WTC11 (cell line): ENCODE results near the gene TMPRSS3. TPM values are rescaled to one million over a fixed set of nuclear protein-coding genes. Genes with fewer than 3 reads are reported as not detected.

Experiments
- ATAC-seq: fragments of 200-7000 bp; cut with Tn5 transposase; 2 replicates; pipeline ENCODE4 v1.10.0; 2021; ENCODE audit warnings: mild to moderate bottlenecking, moderate library complexity
- CTCF ChIA-PET: fragments of 300-600 bp; sonication (Branson Sonifier 250); formaldehyde crosslinking; loops from one replicate; lab custom pipeline; 2021; ENCODE audit warnings: antibody characterized with exemption; lab: Charles Lee
- POLR2A ChIA-PET: fragments of 350-600 bp; sonication (Branson Sonifier 250); formaldehyde crosslinking; loops from one replicate; lab custom pipeline; 2021; ENCODE audit warnings: antibody characterized with exemption; lab: Charles Lee
- DNase-seq: peaks from one replicate; pipeline ENCODE4 v3.0.0; 2021; ENCODE audit warnings: low spot score
- H3K27ac Mint-ChIP-seq: 2 replicates; pipeline ENCODE4 v1.8.0; 2021; ENCODE audit warnings: mixed read lengths
- H3K27me3 Mint-ChIP-seq: 2 replicates; pipeline ENCODE4 v1.8.0; 2021; ENCODE audit warnings: low read depth, mild to moderate bottlenecking, moderate library complexity, mixed read lengths
- H3K36me3 Mint-ChIP-seq: 2 replicates; pipeline ENCODE4 v1.8.0; 2021; ENCODE audit warnings: mixed read lengths
- H3K4me1 Mint-ChIP-seq: 2 replicates; pipeline ENCODE4 v1.8.0; 2022; ENCODE audit warnings: mixed read lengths
- H3K4me3 Mint-ChIP-seq: 2 replicates; pipeline ENCODE4 v1.8.0; 2021; ENCODE audit warnings: mild to moderate bottlenecking, moderate library complexity, mixed read lengths
- H3K9me3 Mint-ChIP-seq: 2 replicates; pipeline ENCODE4 v1.8.0; 2021; ENCODE audit warnings: mixed read lengths
- FOXK1 ChIP-seq: sonication (generic); formaldehyde crosslinking; IDR thresholded peaks from 2 replicates; pipeline ENCODE4 v1.8.0; 2022; ENCODE audit warnings: mild to moderate bottlenecking, moderate library complexity, missing genetic modification reagents
- TP53 ChIP-seq: sonication (generic); formaldehyde crosslinking; IDR thresholded peaks from 2 replicates; pipeline ENCODE4 v1.8.1; 2023; ENCODE audit warnings: mild to moderate bottlenecking, missing genetic modification reagents
- ZNF138 ChIP-seq: sonication (generic); formaldehyde crosslinking; conservative IDR thresholded peaks from 2 replicates; pipeline ENCODE4 v1.8.1; 2022; ENCODE audit warnings: mild to moderate bottlenecking, moderate library complexity, missing genetic modification reagents
- ZNF263 ChIP-seq: sonication (generic); formaldehyde crosslinking; IDR thresholded peaks from 2 replicates; pipeline ENCODE4 v1.8.1; 2022; ENCODE audit warnings: low read depth, mild to moderate bottlenecking, moderate library complexity, missing genetic modification reagents
- ZNF423 ChIP-seq: fragments of 250-450 bp; sonication (Bioruptor Pico); IDR thresholded peaks from 2 replicates; pipeline ENCODE4 v2.1.2; 2022; ENCODE audit warnings: mild to moderate bottlenecking, moderate library complexity
- total RNA-seq: library from RNA; stranded (reverse); gene quantifications from 3 replicates; pipeline ENCODE4 v1.2.3, GENCODE V29; 2021
- TF ChIP-seq, protein P1 (sequence below): sonication (generic); formaldehyde crosslinking; IDR thresholded peaks from 2 replicates; pipeline ENCODE4 v1.8.1; 2023; ENCODE audit warnings: mild to moderate bottlenecking, missing genetic modification reagents
- TF ChIP-seq, protein P2 (sequence below): sonication (generic); formaldehyde crosslinking; IDR thresholded peaks from 2 replicates; pipeline ENCODE4 v1.8.1; 2022; ENCODE audit warnings: mild to moderate bottlenecking, moderate library complexity, missing genetic modification reagents
- TF ChIP-seq, protein P3 (sequence below): fragments of 250-450 bp; sonication (Bioruptor Pico); IDR thresholded peaks from 2 replicates; pipeline ENCODE4 v1.9.0; 2021; ENCODE audit warnings: mild to moderate bottlenecking
- TF ChIP-seq, protein P4 (sequence below): sonication (generic); formaldehyde crosslinking; IDR thresholded peaks from 2 replicates; pipeline ENCODE4 v1.8.1; 2022; ENCODE audit warnings: missing genetic modification reagents, borderline replicate concordance
- TF ChIP-seq, protein P5 (sequence below): fragments of 250-450 bp; sonication (Bioruptor Pico); conservative IDR thresholded peaks from 2 replicates; pipeline ENCODE4 v1.9.0; 2021; ENCODE audit warnings: mild to moderate bottlenecking
- TF ChIP-seq, protein P6 (sequence below): sonication (generic); formaldehyde crosslinking; IDR thresholded peaks from 2 replicates; pipeline ENCODE4 v1.8.1; 2022; ENCODE audit warnings: mild to moderate bottlenecking, missing genetic modification reagents, moderate library complexity, borderline replicate concordance
- TF ChIP-seq, protein P7 (sequence below): sonication (generic); formaldehyde crosslinking; IDR thresholded peaks from 2 replicates; pipeline ENCODE4 v1.8.0; 2023; ENCODE audit warnings: missing genetic modification reagents, mild to moderate bottlenecking, borderline replicate concordance
- TF ChIP-seq, protein P8 (sequence below): sonication (generic); formaldehyde crosslinking; IDR thresholded peaks from 2 replicates; pipeline ENCODE4 v1.8.1; 2023; ENCODE audit warnings: mild to moderate bottlenecking, missing genetic modification reagents, borderline replicate concordance
- TF ChIP-seq, protein P9 (sequence below): sonication (generic); formaldehyde crosslinking; conservative IDR thresholded peaks from 2 replicates; pipeline ENCODE4 v1.8.1; 2022; ENCODE audit warnings: mild to moderate bottlenecking, missing genetic modification reagents

Gene TMPRSS3
- total RNA-seq, 1 experiment from 2014 or later: 0.39 TPM

DNA sequence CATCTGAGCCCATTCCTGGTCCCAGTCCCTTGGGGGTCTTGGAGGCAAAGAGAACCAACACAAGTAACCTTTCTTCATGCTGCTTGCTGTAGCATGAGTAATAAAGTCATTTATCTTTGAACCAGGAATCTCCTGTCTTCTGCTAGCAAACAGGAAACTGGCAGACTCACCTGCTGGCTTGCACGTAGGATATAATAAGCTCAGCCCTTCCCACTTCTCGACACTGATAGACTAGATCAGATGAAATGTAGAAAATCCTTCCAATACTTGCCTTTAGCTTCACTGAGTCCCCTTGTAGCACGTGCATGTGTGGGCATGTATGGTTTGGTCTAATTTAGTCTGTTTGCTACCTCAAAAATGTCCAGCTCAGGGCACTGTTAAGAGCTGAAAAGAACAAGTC lies 38.5 kb downstream of the TMPRSS3 start (continued):
- TF ChIP-seq, protein P1, sequence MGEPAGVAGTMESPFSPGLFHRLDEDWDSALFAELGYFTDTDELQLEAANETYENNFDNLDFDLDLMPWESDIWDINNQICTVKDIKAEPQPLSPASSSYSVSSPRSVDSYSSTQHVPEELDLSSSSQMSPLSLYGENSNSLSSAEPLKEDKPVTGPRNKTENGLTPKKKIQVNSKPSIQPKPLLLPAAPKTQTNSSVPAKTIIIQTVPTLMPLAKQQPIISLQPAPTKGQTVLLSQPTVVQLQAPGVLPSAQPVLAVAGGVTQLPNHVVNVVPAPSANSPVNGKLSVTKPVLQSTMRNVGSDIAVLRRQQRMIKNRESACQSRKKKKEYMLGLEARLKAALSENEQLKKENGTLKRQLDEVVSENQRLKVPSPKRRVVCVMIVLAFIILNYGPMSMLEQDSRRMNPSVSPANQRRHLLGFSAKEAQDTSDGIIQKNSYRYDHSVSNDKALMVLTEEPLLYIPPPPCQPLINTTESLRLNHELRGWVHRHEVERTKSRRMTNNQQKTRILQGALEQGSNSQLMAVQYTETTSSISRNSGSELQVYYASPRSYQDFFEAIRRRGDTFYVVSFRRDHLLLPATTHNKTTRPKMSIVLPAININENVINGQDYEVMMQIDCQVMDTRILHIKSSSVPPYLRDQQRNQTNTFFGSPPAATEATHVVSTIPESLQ (CRISPR knock-in tag): no peak
- TF ChIP-seq, protein P2, sequence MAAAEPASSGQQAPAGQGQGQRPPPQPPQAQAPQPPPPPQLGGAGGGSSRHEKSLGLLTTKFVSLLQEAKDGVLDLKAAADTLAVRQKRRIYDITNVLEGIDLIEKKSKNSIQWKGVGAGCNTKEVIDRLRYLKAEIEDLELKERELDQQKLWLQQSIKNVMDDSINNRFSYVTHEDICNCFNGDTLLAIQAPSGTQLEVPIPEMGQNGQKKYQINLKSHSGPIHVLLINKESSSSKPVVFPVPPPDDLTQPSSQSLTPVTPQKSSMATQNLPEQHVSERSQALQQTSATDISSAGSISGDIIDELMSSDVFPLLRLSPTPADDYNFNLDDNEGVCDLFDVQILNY (CRISPR knock-in tag): no peak
- TF ChIP-seq, protein P3, sequence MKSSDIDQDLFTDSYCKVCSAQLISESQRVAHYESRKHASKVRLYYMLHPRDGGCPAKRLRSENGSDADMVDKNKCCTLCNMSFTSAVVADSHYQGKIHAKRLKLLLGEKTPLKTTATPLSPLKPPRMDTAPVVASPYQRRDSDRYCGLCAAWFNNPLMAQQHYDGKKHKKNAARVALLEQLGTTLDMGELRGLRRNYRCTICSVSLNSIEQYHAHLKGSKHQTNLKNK (CRISPR knock-in tag): no peak
- TF ChIP-seq, all 79 proteins: peak for 0

DNA sequence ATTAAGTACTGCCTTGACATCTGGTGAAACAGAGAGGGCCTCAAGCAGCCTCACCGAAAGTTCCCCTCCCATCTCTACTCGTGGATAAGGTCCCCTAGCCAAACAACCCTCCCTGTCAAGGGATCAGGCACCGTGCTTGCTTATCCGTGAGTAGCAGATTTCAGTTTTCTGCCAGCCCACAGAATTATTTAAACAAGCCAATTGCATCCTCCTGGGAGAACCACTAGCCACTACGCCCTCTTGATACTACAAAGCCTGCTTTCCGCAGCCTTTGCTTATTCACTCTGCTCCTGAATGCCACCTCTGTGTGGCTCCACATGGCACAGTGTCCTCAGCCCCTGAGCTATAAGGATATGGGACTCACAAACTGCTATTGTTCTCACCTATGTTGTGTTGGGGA lies 39.2 kb downstream of the TMPRSS3 start:
- Mint-ChIP-seq H3K27ac (no peak overlapping the region), H3K36me3 (peaks cover 12% of the 10 kb centered on the region), H3K9me3 (peaks cover 41% of the 10 kb centered on the region), H3K27me3 (no peaks in the 10 kb centered on the region; the same call in 1 of the 2 replicates), H3K4me3 (no peak overlapping the region), H3K4me1 (no peaks in the 10 kb centered on the region)
- DNase-seq (no peak), ATAC-seq (no peak)
- ChIA-PET CTCF (interaction anchor here (2.0 kb wide), 1 partner anchor 18 kb away, joined by 4 read pairs; no protein-coding TSS in a partner anchor), POLR2A (no interaction called here)
- TF ChIP-seq ZNF263: no peak
- TF ChIP-seq ZNF423 (CRISPR knock-in tag): no peak
- no peak for TF ChIP-seq ZNF138 (CRISPR knock-in tag)

DNA sequence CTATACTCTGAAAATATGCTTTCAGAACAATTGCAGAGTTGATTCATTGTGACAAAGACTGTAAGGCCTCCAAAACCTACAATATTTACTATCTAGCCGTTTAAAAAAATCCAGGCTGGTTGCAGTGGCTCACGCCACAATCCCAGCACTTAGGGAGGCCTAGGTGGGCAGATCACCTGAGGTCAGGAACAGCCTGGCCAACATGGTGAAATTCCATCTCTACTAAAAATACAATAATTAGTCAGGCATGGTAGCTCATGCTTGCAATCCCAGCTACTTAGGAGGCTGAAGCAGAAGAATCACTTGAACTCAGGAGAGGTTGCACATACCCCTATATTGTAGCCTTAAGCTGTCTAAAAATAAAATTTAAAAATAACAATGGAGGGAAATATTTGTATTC lies 39.8 kb downstream of the TMPRSS3 start:
- no peak overlapping the region for H3K27ac Mint-ChIP-seq
- no peaks in the 10 kb centered on the region; the same call in 1 of the 2 replicates for H3K27me3 Mint-ChIP-seq
- CTCF ChIA-PET: no interaction called here
- no peak for TF ChIP-seq TP53 (CRISPR knock-in tag)
- TF ChIP-seq, protein P4, sequence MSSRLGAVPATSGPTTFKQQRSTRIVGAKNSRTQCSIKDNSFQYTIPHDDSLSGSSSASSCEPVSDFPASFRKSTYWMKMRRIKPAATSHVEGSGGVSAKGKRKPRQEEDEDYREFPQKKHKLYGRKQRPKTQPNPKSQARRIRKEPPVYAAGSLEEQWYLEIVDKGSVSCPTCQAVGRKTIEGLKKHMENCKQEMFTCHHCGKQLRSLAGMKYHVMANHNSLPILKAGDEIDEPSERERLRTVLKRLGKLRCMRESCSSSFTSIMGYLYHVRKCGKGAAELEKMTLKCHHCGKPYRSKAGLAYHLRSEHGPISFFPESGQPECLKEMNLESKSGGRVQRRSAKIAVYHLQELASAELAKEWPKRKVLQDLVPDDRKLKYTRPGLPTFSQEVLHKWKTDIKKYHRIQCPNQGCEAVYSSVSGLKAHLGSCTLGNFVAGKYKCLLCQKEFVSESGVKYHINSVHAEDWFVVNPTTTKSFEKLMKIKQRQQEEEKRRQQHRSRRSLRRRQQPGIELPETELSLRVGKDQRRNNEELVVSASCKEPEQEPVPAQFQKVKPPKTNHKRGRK (CRISPR knock-in tag): no peak
- TF ChIP-seq, protein P5, sequence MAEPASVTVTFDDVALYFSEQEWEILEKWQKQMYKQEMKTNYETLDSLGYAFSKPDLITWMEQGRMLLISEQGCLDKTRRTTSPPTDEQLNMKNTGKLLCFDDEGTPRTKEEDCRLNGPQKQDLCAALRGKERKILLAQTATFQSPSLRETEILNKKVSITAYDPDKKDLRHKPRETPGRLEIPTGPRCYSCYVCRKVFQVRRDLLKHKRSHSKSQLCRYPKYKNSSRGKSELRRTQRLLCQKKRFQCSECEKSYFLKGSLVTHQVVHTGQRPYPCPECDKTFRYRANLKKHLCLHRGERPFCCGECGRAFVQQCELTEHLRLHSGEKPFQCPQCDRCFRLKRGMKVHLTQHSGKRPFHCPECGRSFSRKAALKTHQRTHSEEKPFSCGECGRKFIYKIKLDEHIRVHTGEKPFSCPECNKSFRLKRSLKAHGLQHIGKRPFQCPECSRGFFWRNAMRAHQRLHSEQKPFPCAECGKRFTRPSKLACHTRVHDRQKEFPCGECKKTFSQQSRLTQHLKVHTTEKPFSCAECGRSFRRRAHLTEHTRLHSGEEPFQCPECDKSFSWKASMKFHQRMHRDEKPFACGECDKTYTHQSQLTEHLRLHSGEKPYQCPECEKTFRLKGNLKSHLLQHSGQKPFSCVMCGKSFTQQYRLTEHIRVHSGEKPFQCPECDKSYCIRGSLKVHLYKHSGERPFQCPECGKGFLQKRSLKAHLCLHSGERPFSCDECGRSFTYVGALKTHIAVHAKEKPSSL (CRISPR knock-in tag): no peak
- TF ChIP-seq, protein P6, sequence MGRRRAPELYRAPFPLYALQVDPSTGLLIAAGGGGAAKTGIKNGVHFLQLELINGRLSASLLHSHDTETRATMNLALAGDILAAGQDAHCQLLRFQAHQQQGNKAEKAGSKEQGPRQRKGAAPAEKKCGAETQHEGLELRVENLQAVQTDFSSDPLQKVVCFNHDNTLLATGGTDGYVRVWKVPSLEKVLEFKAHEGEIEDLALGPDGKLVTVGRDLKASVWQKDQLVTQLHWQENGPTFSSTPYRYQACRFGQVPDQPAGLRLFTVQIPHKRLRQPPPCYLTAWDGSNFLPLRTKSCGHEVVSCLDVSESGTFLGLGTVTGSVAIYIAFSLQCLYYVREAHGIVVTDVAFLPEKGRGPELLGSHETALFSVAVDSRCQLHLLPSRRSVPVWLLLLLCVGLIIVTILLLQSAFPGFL (CRISPR knock-in tag): no peak
- TF ChIP-seq, protein P7, sequence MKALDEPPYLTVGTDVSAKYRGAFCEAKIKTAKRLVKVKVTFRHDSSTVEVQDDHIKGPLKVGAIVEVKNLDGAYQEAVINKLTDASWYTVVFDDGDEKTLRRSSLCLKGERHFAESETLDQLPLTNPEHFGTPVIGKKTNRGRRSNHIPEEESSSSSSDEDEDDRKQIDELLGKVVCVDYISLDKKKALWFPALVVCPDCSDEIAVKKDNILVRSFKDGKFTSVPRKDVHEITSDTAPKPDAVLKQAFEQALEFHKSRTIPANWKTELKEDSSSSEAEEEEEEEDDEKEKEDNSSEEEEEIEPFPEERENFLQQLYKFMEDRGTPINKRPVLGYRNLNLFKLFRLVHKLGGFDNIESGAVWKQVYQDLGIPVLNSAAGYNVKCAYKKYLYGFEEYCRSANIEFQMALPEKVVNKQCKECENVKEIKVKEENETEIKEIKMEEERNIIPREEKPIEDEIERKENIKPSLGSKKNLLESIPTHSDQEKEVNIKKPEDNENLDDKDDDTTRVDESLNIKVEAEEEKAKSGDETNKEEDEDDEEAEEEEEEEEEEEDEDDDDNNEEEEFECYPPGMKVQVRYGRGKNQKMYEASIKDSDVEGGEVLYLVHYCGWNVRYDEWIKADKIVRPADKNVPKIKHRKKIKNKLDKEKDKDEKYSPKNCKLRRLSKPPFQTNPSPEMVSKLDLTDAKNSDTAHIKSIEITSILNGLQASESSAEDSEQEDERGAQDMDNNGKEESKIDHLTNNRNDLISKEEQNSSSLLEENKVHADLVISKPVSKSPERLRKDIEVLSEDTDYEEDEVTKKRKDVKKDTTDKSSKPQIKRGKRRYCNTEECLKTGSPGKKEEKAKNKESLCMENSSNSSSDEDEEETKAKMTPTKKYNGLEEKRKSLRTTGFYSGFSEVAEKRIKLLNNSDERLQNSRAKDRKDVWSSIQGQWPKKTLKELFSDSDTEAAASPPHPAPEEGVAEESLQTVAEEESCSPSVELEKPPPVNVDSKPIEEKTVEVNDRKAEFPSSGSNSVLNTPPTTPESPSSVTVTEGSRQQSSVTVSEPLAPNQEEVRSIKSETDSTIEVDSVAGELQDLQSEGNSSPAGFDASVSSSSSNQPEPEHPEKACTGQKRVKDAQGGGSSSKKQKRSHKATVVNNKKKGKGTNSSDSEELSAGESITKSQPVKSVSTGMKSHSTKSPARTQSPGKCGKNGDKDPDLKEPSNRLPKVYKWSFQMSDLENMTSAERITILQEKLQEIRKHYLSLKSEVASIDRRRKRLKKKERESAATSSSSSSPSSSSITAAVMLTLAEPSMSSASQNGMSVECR (CRISPR knock-in tag): no peak
- TF ChIP-seq FOXK1 (CRISPR knock-in tag): no peak
- TF ChIP-seq, protein P8, sequence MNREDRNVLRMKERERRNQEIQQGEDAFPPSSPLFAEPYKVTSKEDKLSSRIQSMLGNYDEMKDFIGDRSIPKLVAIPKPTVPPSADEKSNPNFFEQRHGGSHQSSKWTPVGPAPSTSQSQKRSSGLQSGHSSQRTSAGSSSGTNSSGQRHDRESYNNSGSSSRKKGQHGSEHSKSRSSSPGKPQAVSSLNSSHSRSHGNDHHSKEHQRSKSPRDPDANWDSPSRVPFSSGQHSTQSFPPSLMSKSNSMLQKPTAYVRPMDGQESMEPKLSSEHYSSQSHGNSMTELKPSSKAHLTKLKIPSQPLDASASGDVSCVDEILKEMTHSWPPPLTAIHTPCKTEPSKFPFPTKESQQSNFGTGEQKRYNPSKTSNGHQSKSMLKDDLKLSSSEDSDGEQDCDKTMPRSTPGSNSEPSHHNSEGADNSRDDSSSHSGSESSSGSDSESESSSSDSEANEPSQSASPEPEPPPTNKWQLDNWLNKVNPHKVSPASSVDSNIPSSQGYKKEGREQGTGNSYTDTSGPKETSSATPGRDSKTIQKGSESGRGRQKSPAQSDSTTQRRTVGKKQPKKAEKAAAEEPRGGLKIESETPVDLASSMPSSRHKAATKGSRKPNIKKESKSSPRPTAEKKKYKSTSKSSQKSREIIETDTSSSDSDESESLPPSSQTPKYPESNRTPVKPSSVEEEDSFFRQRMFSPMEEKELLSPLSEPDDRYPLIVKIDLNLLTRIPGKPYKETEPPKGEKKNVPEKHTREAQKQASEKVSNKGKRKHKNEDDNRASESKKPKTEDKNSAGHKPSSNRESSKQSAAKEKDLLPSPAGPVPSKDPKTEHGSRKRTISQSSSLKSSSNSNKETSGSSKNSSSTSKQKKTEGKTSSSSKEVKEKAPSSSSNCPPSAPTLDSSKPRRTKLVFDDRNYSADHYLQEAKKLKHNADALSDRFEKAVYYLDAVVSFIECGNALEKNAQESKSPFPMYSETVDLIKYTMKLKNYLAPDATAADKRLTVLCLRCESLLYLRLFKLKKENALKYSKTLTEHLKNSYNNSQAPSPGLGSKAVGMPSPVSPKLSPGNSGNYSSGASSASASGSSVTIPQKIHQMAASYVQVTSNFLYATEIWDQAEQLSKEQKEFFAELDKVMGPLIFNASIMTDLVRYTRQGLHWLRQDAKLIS: no peak
- TF ChIP-seq, protein P9, sequence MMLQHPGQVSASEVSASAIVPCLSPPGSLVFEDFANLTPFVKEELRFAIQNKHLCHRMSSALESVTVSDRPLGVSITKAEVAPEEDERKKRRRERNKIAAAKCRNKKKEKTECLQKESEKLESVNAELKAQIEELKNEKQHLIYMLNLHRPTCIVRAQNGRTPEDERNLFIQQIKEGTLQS (CRISPR knock-in tag): no peak

More for the DNA sequence above, 39.8 kb downstream of the TMPRSS3 start:
- POLR2A ChIA-PET: no interaction called here
- H3K4me3 Mint-ChIP-seq: no peak overlapping the region
- DNase-seq (no peak), ATAC-seq (no peak)
- no peaks in the 10 kb centered on the region for H3K4me1 Mint-ChIP-seq
- peaks cover 41% of the 10 kb centered on the region for H3K9me3 Mint-ChIP-seq
- H3K36me3 Mint-ChIP-seq: peaks cover 12% of the 10 kb centered on the region
